ENCODE data around the gene PTPN13.

- TF ChIP-seq REST (IDR thresholded peaks at IDR 0.05; ENCODE audit: insufficient read depth in 1 of 2, low read depth in 2 of 2, low read length in 2 of 2) (no peak), FOXP2 (optimal IDR thresholded peaks at IDR 0.05; ENCODE audit: borderline replicate concordance, extremely low read depth, extremely low read length, insufficient read depth) (no peak)
Observed at GRCh38 chr4:86835677-86836076, 241.6 kb downstream of the PTPN13 start.
